ENCODE data around the gene HCFC2. TPM values are rescaled to one million over a fixed set of nuclear protein-coding genes. Genes with fewer than 3 reads are reported as not detected.
A peak's percentile ranks its signal among the peaks of the same experiment; 100 is the strongest.

Gene HCFC2
- total and polyA plus RNA-seq, 9 of the 15 experiments (the other 6 are each of a cell fraction or from before 2014, with no cell fraction given), result 1.2 to 6.5 (median 3.8) TPM

GRCh38 chr12:104137902-104138796 lies 73.8 kb downstream of the HCFC2 start, which contains the start of gene NFYB (continued):
- TF ChIP-seq CEBPZ (IDR thresholded peaks at IDR 0.05; ENCODE audit: borderline replicate concordance, low read depth, low read length), result no peak
- no peak for TF ChIP-seq ZNF778 (CRISPR knock-in tag; IDR thresholded peaks at IDR 0.05)
- no peak for TF ChIP-seq SRSF9 (IDR thresholded peaks at IDR 0.05; ENCODE audit: borderline replicate concordance, low read depth, low read length)
- no peak for TF ChIP-seq ZBTB8A (IDR thresholded peaks at IDR 0.05; ENCODE audit: partially characterized antibody)
- TF ChIP-seq ZFP1 (CRISPR knock-in tag; IDR thresholded peaks at IDR 0.05), result no peak
- TF ChIP-seq ZNF239 (CRISPR knock-in tag; IDR thresholded peaks at IDR 0.05), result no peak
- no peak for TF ChIP-seq HBP1 (CRISPR knock-in tag; IDR thresholded peaks at IDR 0.05)
- no peak for TF ChIP-seq ZC3H8 (IDR thresholded peaks at IDR 0.05)
- TF ChIP-seq KLF6 (CRISPR knock-in tag; IDR thresholded peaks at IDR 0.05; ENCODE audit: borderline replicate concordance), result 0 out of 2 replicates have a peak, but pooled peaks have one; percentile 23
- peak; percentile 66; the same call in 1 of the 2 replicates for TF ChIP-seq MBD2 (IDR thresholded peaks at IDR 0.05; ENCODE audit: borderline replicate concordance, low read depth)
- peak in 1 of 2 experiments; percentile 42; a peak in 1 of 4 replicates for TF ChIP-seq SIN3A (IDR thresholded peaks at IDR 0.05; ENCODE audit: borderline replicate concordance in 2 of 2, control insufficient read depth in 1 of 2, low read depth in 2 of 2, low read length in 2 of 2)
- TF ChIP-seq ZEB2 (IDR thresholded peaks at IDR 0.05), result no peak
- no peak for TF ChIP-seq BCOR (IDR thresholded peaks at IDR 0.05)
- TF ChIP-seq MECOM (CRISPR knock-in tag; IDR thresholded peaks at IDR 0.05), result no peak
- no peak for TF ChIP-seq ZBED1 (IDR thresholded peaks at IDR 0.05)
- peak; percentile 16 to 70; a peak in 3 of 4 replicates for TF ChIP-seq UBTF (IDR thresholded peaks at IDR 0.05; ENCODE audit: borderline replicate concordance in 1 of 2, low read depth in 2 of 2, low read length in 2 of 2)
- no peak for TF ChIP-seq HNRNPL (IDR thresholded peaks at IDR 0.05; ENCODE audit: low read depth, low read length)
- TF ChIP-seq MITF (IDR thresholded peaks at IDR 0.05), result no peak
- TF ChIP-seq ZNF282 (CRISPR knock-in tag; IDR thresholded peaks at IDR 0.05), result no peak
